HepG2 (cell line): Measurements from ENCODE around the gene PTH1R. TPM values are rescaled to one million over a fixed set of nuclear protein-coding genes. Genes with fewer than 3 reads are reported as not detected.

Experiments used
- ATAC-seq: fragments of 200-7000 bp; cut with Tn5 transposase; 3 replicates; pipeline ENCODE4 v1.9.1; 2020; ENCODE audit warnings: mild to moderate bottlenecking, moderate library complexity
- BruUV-seq: library from RNA; stranded (reverse); fragments of 400-500 nt; replicated peaks from 2 replicates; lab custom pipeline; 2021; lab: Mats Ljungman, UMichigan
- CTCF ChIA-PET: fragments of 300-600 bp; formaldehyde crosslinking; extraction: SDS; loops from one replicate; lab custom pipeline; 2021; ENCODE audit warnings: low total read pairs, inconsistent platforms, low intra/inter-chr PET ratio; lab: Yijun Ruan, JAX
- POLR2A ChIA-PET: fragments of 350-600 bp; sonication (Branson Sonifier 250); formaldehyde crosslinking; loops from one replicate; lab custom pipeline; 2020; ENCODE audit warnings: antibody characterized with exemption, inconsistent platforms; lab: Yijun Ruan, JAX
- DNase-seq: peaks from one replicate; pipeline ENCODE4 v3.0.0-alpha.2; 2015; ENCODE audit warnings: low spot score
- FAIRE-seq: peaks from 3 replicates; lab custom pipeline; 2011; peaks lifted over from hg19 to GRCh38; lab: Jason Lieb, UNC
- H2AFZ ChIP-seq: one replicate; pipeline ENCODE4 v1.6.1; 2011; ENCODE audit warnings: low read length, inconsistent platforms
- H3K27ac ChIP-seq: fragments of 300-600 bp; 3 replicates; pipeline ENCODE4 v1.8.0; 2011; ENCODE audit warnings: mixed run types, mild to moderate bottlenecking, mixed read lengths, low read length, inconsistent platforms; ENCODE audit not compliant: insufficient read depth; ENCODE audit errors: extremely low read length
- H3K27me3 ChIP-seq, 2 experiments: fragments of 200-600 bp in 1 of 2; 2 replicates in 1 of 2; 3 replicates in 1 of 2; pipeline versions ENCODE4 v1.6.0 to v1.8.0; 2011; ENCODE audit warnings: low read length in 2 of 2, mild to moderate bottlenecking in 2 of 2, moderate library complexity in 2 of 2, inconsistent platforms in 1 of 2; ENCODE audit not compliant: insufficient read depth in 2 of 2, control insufficient read depth in 1 of 2
- H3K36me3 ChIP-seq, 2 experiments: fragments of 200-600 bp in 1 of 2; replicated peaks in 1 of 2; 2 replicates in 1 of 2; 3 replicates in 1 of 2; pipeline versions ENCODE4 v1.5.1 to v1.8.0; 2011; ENCODE audit warnings: low read length in 2 of 2, inconsistent platforms in 1 of 2; ENCODE audit not compliant: insufficient read depth in 2 of 2, control insufficient read depth in 1 of 2
- H3K4me1 ChIP-seq: 2 replicates; pipeline ENCODE4 v1.5.1; 2012; ENCODE audit warnings: low read length, inconsistent platforms; ENCODE audit not compliant: insufficient read depth
- H3K4me2 ChIP-seq: 2 replicates; pipeline ENCODE4 v1.6.0; 2011; ENCODE audit warnings: low read depth, low read length, inconsistent platforms
- H3K4me3 ChIP-seq, 3 experiments: fragments of 200-600 bp in 1 of 3; sonication (generic), shearing (Covaris generic) in 1 of 3; replicated peaks in 1 of 3; 2 replicates each; pipeline ENCODE4 v1.5.1; 2011 to 2016; ENCODE audit warnings: low read length in 3 of 3, inconsistent platforms in 2 of 3, low read depth in 2 of 3, mild to moderate bottlenecking in 2 of 3, control low read depth in 1 of 3, mixed read lengths in 1 of 3; ENCODE audit not compliant: insufficient read depth in 1 of 3
- H3K79me2 ChIP-seq: one replicate; pipeline ENCODE4 v1.6.1; 2011; ENCODE audit warnings: low read length, inconsistent platforms; ENCODE audit not compliant: insufficient read depth
- H3K9ac ChIP-seq: 2 replicates; pipeline ENCODE4 v1.6.0; 2011; ENCODE audit warnings: mild to moderate bottlenecking, low read depth, low read length, inconsistent platforms; ENCODE audit not compliant: insufficient read depth
- H3K9me3 ChIP-seq: 2 replicates; pipeline ENCODE4 v1.5.1; 2012; ENCODE audit warnings: mild to moderate bottlenecking, low read length
- H4K20me1 ChIP-seq: 2 replicates; pipeline ENCODE4 v1.6.0; 2011; ENCODE audit warnings: inconsistent platforms, mild to moderate bottlenecking, low read length, moderate library complexity; ENCODE audit not compliant: insufficient read depth
- FIP1L1 ChIP-seq: fragments of 200-400 bp; formaldehyde crosslinking; IDR thresholded peaks from 2 replicates; pipeline ENCODE4 v1.6.1; 2018; ENCODE audit warnings: low read depth, mild to moderate bottlenecking, low read length, moderate library complexity, borderline replicate concordance; ENCODE audit not compliant: insufficient read depth
- HDAC1 ChIP-seq: sonication (generic); formaldehyde crosslinking; IDR thresholded peaks from 2 replicates; pipeline ENCODE4 v1.5.1; 2020; ENCODE audit warnings: mild to moderate bottlenecking, missing genetic modification reagents
- KDM1A ChIP-seq: IDR thresholded peaks from 2 replicates; pipeline ENCODE4 v1.6.1; 2016; ENCODE audit warnings: missing compliant biosample characterization
- RBM39 ChIP-seq: fragments of 200-400 bp; formaldehyde crosslinking; IDR thresholded peaks from one replicate; pipeline ENCODE4 v1.6.1; 2018; ENCODE audit warnings: antibody characterized with exemption, mild to moderate bottlenecking, low read depth, low read length; ENCODE audit not compliant: poor library complexity, severe bottlenecking
- REXO4 ChIP-seq: sonication (generic); formaldehyde crosslinking; IDR thresholded peaks from 2 replicates; pipeline ENCODE4 v1.8.0; 2022; ENCODE audit warnings: missing genetic modification reagents, mild to moderate bottlenecking, borderline replicate concordance
- ZNF234 ChIP-seq: sonication (generic); formaldehyde crosslinking; conservative IDR thresholded peaks from 2 replicates; pipeline ENCODE4 v1.5.1; 2020; ENCODE audit warnings: mild to moderate bottlenecking, missing genetic modification reagents
- ZNF768 ChIP-seq: sonication (generic); formaldehyde crosslinking; IDR thresholded peaks from 2 replicates; pipeline ENCODE4 v1.4.0; 2020; ENCODE audit warnings: missing genetic modification reagents
- WGBS: methylation state at CpG from one replicate; pipeline ENCODE4 v1.1.6; 2017; ENCODE audit warnings: low lambda C conversion rate; 5-methylcytosine and 5-hydroxymethylcytosine counted together
- in situ Hi-C: cut with HindIII; loops from 2 replicates; pipeline ENCODE4 v1.10.0; 2017; ENCODE audit warnings: low pct_unique_long_range_greater_than_20kb; ENCODE audit not compliant: extremely low pct_ligation_motif_present
- intact Hi-C: fragments of 100-400 bp; cut with micrococcal nuclease; formaldehyde crosslinking; loops from one replicate; pipeline ENCODE4 v1.10.0; 2022; ENCODE audit not compliant: unreplicated experiment
- polyA plus RNA-seq, 8 experiments: library from polyadenylated mRNA; depleted of rRNA in 3 of 8; stranded (reverse) in 7 of 8; unstranded in 1 of 8; fragments of >200 nt; fragmentation: Illumina TruSeq in 4 of 8; extraction: Trizol in 4 of 8; gene quantifications; 2 replicates each; pipeline versions ENCODE4 v1.2.1 to v1.2.3, GENCODE V29; 2011 to 2016; ENCODE audit warnings: low read depth in 4 of 8, missing spikeins in 1 of 8, mixed read lengths in 1 of 8; ENCODE audit not compliant: insufficient read depth in 1 of 8
- total RNA-seq, 5 experiments: library from RNA; depleted of rRNA; stranded (reverse); fragments of >200 nt; fragmentation: Illumina TruSeq; extraction: Trizol; gene quantifications; 2 replicates each; pipeline ENCODE4 v1.2.3, GENCODE V29; 2016; ENCODE audit warnings: low read depth in 1 of 5

PTH1R gene
- total and polyA plus RNA-seq, 2 of the 13 experiments (the other 11 are each of a cell fraction or from before 2014, with no cell fraction given): not detected

DNA sequence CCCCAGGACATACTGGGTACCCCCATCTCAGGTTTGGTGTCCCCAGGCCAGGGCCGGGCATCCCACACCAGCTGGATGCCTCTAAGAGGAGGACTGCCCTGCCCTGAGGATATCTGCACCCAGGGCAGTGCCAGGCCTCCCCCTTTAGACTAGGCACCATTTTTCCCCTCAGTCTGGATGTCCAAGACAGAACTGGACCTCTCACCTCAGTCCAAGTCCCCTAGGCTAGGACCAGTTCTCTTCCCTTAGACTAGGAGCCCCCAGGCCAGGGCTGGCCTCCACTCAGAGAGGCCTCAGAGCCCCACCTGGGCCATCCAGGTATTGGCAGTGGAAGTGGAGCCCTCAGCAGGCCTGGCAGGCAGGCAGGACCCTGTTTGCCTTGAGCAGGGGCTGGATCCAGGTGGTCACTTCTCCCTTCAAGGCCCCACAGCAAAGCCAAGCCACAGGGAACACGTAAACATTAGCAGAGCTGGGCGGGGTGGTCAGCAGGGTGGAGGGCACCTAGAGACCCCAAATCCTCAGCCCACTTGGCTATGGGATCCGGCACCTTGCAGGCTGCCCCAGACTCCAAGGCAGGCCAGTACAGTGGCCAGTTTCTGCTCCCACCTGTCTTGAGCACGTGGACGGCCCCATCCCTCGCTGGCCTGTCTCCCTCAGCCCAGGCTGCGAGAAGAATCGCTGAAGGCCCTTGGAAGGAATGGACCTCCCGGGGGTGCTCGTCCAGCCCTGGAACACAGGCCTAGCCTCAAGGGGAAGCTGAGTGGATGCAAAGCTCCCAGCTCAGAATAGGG, 28.3 kb downstream of the PTH1R start (continued):
- no peak for TF ChIP-seq ZNF234 (CRISPR knock-in tag)
- TF ChIP-seq, all 625 proteins: peak for 0

DNA sequence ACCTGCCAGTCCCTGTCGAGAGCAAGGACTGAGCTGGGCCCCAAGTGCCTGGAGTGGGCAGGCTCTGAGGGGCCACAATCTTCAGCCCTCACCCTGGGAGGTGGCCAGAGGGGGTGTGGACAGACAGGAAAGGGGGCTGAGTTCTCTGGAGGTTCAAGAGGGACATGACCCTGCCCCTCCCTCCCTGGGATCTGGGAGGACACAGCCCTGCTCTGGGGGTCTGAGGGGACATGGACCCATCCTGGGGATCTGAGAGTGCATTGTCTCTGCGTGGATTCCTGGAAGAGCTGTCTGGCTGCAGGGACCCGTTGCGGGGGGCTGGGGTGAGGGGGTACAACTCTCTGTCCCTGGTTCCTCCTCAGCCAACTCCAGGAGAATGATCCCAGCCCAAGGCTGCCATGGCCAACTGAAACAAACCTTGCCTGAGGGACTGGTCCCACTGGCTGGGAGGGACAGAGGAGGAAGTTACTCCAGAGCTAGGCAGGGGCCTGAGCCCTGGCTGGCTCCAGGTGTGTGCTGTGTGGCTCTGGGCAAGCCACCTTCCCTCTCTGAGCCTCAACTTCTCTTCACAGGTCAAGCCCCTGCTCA, 29.0 kb downstream of the PTH1R start:
- Histone ChIP-seq H2AFZ (no peak overlapping the region), H3K9ac (no peak overlapping the region), H3K9me3 (no peaks in the 10 kb centered on the region), H3K4me3 (no peak overlapping the region), H3K4me2 (no peak overlapping the region), H3K4me1 (peaks cover 10% of the 10 kb centered on the region), H4K20me1 (no peaks in the 10 kb centered on the region), H3K27me3 (peaks cover 6 to 39% of the 10 kb centered on the region in 2 experiments; a peak in 3 of 5 replicates), H3K27ac (no peak overlapping the region), H3K36me3 (no peaks in the 10 kb centered on the region), H3K79me2 (no peaks in the 10 kb centered on the region)
- TF ChIP-seq REXO4 (CRISPR knock-in tag): no peak
- no peak for TF ChIP-seq RBM39
- no peak for TF ChIP-seq KDM1A
- peak; percentile 96 for TF ChIP-seq ZNF768 (CRISPR knock-in tag)
- no peak for TF ChIP-seq FIP1L1
- TF ChIP-seq HDAC1 (CRISPR knock-in tag): no peak
- BruUV-seq: no TSS peak
- POLR2A ChIA-PET: no interaction called here
- FAIRE-seq: no peak
- CTCF ChIA-PET: interaction anchor here (3.3 kb wide), 1 partner anchor 39 kb away, joined by 15 read pairs; no protein-coding TSS in a partner anchor
- intact Hi-C loops (no loop called here), in situ Hi-C loops (loop anchor here (5.0 kb wide), 2 partner anchors 39 to 194 kb away; no protein-coding TSS in a partner anchor)
- no peak for DNase-seq
- WGBS: no CpG with 5 or more reads among the region's 4 CpGs
- no peak for ATAC-seq
